ENCODE measurements around the gene PIGN.
"Not testable (repeated sequence)": the region's sequence is repeated elsewhere in the genome, so short reads cannot be mapped to it uniquely, and the experiment has no call there.

PIGN gene

DNA sequence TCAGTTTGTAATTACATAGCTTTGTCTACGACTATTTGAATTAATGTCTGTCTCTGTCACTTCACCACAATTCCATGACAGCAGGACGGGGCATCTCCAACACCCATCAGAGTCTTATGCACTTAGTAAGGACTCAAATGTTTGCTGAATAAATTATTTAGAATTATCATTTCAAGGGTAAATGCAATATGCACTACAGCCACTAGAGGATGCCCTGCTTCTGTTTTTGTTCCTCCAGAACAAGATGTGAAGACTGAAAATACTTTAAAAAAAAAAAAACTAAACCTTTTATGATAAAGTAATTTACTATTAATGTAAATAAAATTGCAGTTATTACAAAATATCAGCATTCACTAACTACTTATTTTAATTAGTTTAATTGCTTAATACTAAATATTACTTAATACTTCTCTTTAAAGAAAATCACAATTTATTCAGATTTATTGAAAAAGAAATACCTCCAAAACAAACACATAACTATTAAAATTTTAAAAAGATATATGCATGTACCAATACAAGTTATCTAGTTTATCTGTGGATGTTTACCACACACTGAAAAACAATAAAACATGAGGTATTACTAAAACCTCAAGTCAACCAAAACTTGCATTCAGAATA, 3.2 kb downstream of the PIGN start:
- peak in 12 of 56 donors; percentile 1 to 41 (median 4) for DNase-seq

DNA sequence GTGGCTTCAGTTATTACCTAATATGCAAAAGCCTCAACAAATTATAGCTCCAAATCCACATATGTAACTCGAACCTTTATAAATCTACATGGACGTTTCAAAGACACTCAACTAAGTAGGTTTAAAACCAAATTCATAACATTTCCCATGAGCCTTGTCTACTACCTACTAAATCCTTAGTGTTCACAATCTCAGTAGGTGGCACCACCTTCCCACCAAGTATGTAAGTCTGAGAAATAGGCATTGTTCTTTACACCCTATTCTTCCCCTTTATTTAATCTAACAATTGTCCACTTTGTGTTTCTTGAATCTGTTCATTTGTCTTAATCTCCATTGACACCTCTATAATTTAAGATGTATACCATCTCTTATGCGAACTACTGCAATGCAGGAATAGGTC, 4.6 kb downstream of the PIGN start:
- no peak for DNase-seq

DNA sequence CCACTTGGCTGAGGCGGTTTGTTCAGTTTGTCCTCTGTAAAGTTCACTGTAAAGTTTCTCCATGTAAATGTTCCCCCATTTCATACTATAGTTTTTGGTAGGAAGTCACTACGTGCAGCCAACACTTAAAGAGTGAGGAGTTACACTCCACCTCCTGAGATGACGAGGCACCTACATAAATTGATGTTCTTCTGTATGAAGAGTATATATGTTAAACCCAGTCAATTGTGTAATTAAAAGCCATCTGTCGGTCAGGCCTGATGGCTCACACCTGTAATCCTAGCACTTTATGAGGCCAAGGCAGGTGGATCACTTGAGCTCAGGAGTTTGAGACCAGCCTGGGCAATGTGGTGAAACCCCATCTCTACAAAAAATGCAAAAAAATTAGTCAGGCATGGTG, 7.6 kb downstream of the PIGN start:
- no peak for DNase-seq

DNA sequence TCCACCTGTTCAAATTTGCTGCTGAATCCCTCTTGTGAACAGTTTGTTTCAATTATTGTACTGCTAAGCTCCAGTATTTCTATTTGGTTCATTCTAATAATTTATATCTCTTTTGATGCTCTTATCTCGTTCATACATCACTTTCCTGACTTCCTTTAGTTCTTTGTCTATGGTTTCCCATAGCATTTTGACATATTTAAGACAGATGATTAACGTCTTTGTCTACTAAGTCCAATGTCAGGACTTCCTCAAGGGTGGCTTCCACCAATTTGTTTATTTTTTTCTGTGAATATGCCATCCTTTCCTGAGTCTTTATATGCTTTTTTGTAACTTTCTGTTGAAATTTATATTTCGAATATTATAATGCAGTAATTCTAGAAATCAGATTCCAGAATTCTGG, 9.6 kb downstream of the PIGN start:
- no peak for DNase-seq

DNA sequence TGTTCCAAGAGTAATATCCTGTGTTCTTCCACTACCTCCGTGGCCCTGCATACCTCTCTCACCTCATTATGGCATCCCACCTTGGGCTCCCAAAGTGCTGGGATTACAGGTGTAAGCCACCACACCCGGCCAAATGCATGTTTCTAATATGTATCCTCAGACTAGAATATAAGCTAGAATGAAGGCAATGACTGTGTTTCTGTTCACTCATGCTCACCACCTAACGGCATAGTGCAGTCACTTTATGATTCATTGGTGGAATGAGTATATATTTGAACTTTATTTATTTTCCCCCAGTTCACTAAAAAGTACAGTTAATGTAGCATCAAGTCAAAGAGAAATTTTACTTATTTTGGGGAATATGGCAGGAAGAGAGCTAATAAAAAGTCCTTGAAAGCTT, 11.3 kb downstream of the PIGN start:
- no peak for DNase-seq

DNA sequence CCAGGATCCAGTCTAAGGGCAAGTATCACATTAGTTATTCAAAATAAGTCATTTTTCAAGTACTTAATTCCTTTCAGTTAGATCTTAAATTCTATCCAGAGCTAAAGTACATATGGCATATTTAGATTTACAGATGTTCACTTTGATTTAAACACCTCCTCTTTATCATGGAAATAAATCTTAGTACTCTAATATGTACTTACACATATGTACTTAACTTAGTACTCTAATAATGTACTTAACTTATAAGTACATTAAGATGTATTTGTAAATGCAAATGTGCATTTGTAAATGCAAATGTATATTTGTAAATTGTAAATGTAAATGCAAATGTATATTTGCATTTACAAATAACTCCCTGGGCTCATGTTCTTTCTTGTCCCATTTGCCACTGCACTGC, 14.6 kb downstream of the PIGN start:
- DNase-seq = no peak

DNA sequence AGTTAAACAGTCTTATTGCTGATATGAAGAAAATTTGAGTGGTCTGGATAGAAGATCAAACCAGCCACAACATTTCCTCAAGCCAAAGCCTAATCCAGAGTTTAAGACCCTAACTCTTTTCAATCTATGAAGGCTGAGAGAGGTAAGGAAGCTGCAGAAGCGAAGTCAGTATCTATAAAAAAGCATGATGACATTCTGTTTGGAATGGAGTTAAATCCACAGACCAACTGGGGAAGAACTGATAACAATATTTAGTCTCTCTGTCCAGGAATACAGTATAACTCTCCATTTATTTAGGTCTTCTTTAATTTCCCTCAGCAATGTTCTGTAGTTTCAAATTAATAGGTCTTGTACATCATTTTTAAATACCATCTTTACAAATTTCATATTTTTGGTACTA, 16.0 kb downstream of the PIGN start:
- DNase-seq = no peak

DNA sequence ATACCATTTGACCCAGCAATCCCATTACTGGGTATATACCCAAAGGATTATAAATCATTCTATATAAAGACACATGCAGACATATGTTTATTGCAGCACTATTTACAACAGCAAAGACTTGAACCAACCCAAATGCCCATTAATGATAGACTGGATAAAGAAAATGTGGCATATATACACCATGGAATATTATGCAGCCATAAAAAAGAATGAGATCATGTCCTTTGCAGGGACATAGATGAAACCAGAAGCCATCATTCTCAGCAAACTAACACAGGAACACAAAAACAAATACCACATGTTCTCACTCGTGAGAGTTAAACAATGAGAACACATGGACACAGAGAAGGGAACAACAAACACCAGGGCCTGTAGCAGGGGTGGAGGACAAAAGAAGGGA, 20.3 kb downstream of the PIGN start:
- not testable (repeated sequence) for DNase-seq

DNA sequence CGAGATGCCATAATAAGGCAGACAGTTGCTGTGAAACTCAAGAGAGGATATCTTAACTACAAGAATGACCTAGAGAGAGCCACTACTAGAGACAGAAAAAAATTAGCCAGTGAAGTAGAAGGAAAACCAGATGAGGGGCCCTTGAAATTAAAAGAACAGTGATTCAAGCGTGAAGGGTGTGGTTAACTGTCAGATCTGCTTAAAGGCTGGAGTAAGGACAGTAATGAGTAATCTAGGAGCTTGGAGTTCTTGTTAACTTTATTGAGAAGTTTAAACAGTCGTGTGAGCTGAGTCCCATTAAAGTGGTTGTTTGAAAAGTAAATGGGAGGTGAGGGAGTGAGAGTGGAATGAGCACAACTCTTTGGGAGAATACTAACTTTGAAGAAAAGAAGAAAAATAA, 21.3 kb downstream of the PIGN start:
- no peak for DNase-seq

DNA sequence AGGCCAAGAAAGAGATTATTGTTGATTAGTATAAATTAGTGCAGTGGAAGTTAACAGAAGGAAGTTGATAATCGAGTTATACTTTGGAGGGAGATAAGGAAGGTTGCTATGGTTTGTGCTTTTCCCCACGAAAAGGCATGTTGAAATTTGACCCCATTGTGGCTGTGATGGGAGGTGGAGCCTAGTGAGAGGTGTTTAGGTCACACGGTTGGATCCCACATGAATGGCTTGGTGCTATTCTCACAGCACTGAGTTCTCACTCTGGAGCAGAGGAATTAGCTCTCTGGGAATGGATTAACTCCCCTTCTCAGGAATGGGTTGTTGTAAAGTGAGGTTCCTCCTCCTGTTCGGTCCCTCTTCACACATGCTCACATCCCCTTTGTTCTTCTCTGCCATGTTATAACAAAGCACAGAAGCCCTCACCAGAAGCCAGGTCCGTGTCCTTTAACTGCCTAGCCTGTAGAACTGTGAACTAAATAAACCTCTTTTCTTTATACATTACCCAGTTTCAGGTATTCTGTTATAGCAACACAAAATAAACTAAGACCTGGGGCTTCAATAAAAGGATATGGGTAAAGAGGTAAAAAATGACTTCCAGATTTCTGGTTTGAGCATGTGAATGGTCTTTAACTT, 21.9 kb downstream of the PIGN start:
- DNase-seq = no peak

DNA sequence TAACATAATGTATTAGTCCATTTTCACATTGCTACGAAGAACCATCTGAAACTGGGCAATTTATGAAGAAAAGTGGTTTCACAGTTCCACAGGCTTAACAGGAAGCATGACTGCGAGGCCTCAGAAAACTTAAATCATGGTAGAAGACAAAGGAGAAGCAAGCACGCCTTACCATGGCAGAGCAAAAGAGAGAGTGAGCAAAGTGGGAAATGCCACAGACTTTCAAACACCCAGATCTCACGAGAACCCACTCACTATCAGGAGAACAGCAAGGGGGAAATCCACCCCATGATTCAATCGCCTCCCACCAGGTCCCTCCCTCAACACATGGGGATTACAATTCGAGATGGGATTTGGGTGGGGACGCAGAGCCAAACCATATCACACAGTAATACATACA, 22.5 kb downstream of the PIGN start:
- no peak for DNase-seq

DNA sequence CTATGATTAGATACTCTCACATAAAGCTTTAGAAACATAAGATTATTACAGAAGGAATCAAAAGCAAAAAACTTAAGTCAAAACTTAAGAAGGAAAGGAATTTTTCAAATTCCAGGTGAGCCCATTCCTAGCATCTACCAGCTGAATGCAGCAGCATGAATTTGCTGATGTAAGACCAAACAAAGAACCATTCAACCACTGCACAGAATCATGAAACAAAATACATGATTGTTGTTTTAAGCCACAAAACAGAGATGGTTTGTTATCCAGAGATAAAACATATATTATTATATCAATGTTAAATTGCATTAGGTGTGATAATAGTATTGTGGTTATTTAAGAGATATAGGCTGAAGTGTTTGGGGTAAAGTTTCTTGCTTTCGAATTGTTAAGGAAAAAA, 29.0 kb downstream of the PIGN start:
- DNase-seq = no peak

DNA sequence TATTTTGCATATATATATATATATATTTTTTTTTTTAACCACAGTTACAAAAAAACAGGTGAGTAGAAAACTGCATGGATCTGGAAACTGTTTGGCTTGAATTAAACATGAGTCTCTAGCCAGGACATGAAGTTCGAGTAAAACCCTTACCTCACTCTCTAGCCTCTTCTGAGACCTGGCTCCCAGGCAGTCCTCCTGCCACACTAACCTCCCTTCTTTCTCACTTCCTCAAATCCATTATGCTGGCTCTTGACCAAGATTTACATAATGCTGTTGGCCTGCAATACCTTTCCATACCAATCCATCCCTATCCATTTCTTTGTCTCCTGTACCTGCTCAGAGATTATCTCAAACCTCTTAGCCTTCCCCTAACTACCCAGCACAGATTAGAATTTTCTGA, 34.0 kb downstream of the PIGN start:
- no peak for DNase-seq

DNA sequence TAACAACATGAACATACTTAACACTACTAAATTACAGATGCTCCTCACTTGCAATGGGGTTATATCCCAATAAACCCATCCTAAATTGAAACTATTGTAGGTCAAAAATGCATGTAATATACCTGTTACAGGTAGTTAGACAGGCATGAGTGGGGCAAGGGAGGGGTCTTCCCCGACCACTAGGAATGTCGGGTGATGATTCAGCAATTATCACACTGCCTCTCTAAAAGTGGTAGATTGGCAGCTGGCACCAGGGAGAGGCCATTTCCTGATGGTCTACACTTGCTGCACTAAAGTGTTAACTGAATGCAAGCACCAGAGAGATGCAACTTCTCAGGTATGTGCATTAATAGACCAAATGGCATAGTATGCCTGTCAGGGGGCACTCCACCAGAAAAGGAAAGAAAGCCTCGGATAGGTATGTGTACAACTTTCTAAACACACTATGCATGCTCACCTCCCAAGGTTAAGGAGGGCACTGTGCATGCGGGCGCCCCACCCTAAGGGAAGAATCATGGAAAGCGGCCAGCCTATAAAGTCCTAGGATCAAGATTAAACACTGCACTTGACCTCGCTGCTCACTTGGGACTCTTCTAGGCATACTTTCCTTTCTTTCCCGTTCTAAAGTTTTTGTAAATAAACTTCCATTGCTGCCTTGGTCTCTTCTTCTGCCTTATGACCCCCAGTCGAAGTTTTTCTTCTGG, 35.6 kb downstream of the PIGN start:
- no peak for DNase-seq

DNA sequence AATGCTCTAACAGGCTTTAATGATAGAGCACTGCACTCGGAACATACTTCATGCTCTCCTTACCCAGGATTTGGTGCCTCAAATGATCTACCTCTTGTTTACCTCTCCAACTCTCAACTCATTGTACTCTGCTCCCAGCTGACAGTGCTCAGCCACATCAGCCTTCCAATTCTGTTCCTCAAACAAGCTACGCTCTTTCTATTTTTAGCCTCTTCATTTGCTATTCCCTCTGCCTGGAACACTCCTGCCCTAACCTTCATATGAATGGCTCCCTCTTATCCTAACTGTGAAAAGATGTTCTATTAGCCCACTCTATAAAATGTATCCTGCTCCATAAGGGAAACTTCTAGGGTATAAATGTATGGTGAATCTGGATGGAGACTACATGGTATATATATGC, 42.5 kb downstream of the PIGN start:
- no peak for DNase-seq

DNA sequence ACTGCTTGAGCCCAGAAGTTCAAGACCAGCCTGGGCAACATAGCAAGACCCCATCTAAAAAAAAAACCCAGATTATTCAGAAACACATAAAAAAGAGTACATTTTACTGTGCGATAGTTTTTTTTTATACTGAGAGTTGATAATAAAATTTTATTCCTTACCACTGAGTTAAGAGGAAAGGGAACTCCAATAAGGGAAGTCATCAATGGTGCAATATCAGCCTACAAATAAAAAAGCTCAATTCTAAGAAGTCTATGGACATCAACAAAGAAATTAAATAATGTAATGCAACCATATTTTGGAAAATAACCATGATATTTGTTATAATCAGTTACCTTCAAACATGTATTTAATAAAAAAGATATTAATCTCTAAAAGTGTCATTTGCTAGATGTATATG, 46.6 kb downstream of the PIGN start:
- no peak for DNase-seq

DNA sequence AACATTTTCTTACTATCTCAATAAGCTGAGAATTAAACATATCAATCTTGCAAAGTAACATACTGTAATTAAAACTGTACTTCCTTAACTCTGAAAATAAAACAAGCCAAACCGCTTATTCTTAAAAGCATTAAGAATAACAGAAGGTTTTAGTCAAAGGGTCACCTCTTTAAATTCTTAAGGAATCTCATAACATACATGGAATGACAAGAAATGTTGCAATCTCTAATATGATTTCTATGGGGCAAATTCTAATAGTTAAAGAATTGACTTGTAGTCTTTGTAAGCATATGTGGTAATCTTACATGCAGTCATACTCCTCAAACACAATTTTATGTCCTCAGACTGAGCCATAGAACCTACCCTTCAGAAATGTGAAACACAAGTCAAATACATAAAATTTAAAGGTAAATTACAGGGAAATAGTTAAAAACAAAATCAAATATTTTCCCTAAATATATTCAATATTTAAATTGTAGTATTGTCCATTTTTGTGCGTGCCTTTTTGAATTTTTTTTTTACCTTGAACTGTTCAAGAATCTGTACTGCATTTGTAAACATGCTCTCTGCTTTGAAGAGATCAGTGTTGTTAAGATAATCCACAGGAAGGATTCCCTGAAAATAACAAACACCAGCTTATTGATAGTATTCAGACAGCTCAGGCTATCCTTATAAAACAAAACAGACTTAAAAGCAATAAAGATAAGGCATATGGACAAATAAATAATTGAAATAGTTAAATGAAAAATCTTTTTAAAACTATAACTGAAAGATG, 48.2 kb downstream of the PIGN start:
- DNase-seq = no peak

DNA sequence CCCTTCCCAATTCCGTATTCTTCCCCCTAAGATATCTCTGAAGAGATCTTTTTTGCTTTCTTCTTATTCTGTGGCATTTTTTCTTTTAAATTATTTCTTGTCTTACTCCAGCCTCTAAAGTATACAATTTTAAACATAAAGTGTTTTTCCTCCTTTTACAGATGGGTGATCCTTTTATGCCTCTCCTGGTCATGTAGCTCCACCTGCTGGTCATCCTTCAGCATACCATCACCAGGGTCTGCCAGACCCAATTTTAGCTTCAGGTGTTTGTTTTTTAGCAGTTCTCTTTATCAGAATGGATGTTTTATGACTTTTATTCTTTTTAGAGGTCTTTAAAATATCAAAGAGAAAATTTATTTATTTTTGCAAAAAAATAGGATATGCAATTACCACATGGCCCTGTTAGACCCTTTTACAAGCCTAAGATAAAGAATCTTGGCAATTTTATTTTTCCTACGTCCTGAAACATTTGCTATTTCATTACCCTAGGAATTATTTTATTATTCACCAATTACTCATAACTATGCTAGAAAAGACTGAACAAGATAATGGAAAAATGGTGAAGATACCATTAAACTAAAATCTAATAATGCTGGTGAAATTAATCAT, 55.5 kb downstream of the PIGN start:
- peak in 34 of 56 donors; percentile 0 to 63 (median 10) for DNase-seq

DNA sequence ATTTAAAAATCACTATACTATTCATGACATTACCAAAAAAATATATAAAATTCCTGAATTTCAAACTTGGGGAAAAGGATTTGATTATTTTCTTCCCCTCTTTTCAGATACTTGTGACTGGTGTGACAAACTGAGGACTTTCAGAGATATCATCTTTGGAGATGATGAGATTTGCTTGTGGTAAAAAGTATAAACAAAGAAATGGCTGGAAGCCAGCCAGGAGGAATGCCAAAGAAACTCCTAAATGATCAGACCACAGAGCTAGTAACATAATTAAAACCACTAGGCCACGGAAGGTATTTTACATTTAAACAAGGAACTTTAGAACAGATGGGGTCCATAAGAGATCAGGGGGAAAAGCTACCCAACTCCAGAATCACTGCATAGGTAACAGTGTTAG, 58.7 kb downstream of the PIGN start:
- DNase-seq = no peak

DNA sequence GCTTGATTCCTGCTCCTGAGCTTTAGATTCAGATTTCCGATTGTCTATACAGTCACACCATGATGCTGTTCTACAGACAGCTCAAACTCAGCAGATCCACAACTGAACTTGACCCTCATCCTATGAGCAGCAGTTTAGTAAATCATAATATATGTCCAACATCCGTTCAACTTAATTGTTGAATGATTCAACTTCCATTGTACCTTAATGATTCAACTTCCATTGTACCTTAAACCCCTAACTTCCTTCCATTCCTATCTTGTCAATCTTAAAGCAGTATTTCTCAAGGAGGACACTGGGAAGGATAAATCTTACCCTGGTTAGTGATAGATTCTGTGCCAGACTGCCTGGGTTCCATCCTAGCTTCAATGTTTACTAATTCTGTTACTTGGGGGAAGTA, 60.1 kb downstream of the PIGN start:
- no peak for DNase-seq

DNA sequence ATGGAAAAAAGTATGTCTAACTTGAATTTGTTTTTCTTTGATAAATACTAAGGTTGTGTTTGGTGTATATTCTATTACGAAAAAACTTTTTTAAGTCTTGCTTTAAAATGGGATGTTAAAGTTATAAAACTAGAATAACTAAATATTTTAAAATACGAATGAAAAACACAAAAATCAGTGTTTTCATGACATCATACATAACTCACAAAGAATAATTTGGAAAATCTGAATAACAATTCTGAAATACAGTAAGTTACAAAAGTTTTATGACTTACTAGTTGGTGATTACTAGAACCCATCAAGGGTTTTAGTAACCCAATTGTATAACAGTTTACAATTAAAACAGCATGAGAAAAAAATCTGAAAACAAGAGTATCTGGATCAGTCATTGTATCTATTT, 61.2 kb downstream of the PIGN start:
- DNase-seq = no peak

DNA sequence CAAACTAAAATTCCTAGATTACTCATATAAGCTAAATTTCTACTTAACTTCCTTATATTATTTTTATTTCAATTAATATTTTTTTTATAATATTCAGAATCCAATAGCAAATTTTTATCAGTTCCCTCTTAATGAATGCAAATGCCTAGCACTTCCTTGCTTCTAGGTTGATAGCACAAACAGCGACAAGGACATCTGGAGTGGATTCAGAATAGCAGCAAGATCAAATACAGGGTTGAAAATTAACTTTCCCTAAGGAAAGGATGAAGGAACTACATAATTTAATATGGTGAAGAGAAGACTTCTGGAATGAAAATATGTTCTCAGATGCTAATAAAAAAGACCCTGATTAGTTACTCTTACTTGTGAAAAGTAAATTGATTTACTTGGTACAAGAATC, 64.5 kb downstream of the PIGN start:
- DNase-seq = no peak
